ENCODE data around the gene FBXL7. TPM values are rescaled to one million over a fixed set of nuclear protein-coding genes. Genes with fewer than 3 reads are reported as not detected.

FBXL7 gene
- total RNA-seq, 1 donor: 11.2 TPM

DNA sequence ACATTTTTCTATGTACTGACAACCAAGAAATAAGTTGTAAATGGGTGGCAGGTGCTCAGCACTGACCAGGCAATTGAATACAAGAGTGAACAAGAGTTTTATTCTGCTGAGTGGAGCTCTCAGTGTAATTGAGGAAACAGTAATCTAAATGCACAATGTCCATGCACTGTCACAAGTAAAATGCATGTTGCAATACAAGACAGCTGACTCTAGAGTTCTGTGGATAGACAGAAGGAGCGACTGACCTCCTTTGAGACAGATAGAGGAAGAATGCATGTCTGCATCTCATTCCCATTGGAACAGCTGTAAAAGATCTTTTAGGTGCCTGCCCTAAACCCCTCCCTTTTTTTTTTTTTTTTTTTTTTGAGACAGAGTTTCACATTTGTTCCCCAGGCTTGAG, 299.0 kb downstream of the FBXL7 start:
- H3K4me3 ChIP-seq (ENCODE audit: low read depth, low read length): no peak overlapping the region
- no peak for DNase-seq (ENCODE audit: low read depth)
- TF ChIP-seq, protein P1, sequence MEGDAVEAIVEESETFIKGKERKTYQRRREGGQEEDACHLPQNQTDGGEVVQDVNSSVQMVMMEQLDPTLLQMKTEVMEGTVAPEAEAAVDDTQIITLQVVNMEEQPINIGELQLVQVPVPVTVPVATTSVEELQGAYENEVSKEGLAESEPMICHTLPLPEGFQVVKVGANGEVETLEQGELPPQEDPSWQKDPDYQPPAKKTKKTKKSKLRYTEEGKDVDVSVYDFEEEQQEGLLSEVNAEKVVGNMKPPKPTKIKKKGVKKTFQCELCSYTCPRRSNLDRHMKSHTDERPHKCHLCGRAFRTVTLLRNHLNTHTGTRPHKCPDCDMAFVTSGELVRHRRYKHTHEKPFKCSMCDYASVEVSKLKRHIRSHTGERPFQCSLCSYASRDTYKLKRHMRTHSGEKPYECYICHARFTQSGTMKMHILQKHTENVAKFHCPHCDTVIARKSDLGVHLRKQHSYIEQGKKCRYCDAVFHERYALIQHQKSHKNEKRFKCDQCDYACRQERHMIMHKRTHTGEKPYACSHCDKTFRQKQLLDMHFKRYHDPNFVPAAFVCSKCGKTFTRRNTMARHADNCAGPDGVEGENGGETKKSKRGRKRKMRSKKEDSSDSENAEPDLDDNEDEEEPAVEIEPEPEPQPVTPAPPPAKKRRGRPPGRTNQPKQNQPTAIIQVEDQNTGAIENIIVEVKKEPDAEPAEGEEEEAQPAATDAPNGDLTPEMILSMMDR (IDR thresholded peaks at IDR 0.05; ENCODE audit: insufficient read depth, low read depth, low read length): no peak

DNA sequence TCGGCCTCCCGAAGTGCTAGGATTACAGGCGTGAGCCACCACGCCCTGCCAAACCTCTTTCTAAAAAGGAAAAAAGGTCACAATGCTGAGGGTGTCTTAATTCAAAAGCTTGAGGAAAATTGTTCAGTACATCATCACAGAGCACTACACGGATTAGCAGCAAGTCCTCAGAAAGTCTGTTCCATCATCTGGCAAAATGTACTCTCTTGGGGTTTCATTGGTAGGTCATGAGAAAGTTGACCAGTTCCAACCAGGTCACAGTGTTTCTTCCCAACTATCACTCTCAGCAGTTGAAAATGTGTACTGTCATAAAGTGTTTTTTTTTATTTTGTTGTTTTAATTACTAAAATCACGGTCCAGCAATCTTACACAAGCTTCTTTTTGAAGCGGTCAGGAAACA, 299.6 kb downstream of the FBXL7 start:
- DNase-seq (ENCODE audit: low read depth): no peak
- TF ChIP-seq, protein P1 (IDR thresholded peaks at IDR 0.05; ENCODE audit: insufficient read depth, low read depth, low read length): no peak
- no peak overlapping the region for H3K4me3 ChIP-seq (ENCODE audit: low read depth, low read length)

DNA sequence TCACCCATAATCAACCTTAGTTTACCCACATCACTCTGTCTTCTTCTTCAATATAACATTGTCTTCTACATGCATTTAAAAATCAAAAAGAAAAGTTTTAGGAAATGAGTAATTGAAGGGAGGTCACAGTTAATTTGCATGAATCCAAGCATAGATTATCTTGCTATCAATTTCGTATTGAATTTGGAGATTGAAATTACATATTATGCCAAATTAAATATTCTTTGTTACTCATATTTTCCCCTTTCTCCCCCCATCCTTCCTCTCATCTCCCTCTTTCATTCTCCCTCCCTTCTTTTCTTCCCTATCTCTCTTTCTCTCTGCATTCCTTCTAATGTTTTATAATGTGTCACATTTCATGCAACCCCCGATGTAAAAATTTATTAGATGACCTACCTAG, 303.3 kb downstream of the FBXL7 start:
- DNase-seq (ENCODE audit: low read depth): no peak
- TF ChIP-seq, protein P1 (IDR thresholded peaks at IDR 0.05; ENCODE audit: insufficient read depth, low read depth, low read length): no peak
- no peak overlapping the region for H3K4me3 ChIP-seq (ENCODE audit: low read depth, low read length)

DNA sequence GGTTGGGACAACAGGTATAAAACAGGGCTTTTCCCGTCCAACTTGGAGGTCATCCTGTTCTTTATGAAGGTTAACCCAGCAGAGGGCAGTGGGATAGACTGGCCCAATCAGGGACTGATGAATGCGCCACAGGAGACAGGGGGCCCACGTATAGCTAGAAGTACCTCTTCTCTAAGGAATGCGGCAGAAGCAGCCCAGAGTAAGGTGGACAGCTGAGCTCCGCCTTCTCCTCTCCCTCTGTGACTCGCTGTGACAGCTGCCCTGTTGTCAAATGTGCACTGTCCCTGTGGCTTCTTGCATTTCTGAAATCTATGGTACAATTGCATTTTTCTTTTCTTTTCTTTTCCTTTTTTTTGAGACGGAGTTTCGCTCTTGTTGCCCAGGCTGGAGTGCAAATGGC, 306.6 kb downstream of the FBXL7 start:
- no peak for DNase-seq (ENCODE audit: low read depth)
- TF ChIP-seq, protein P1 (IDR thresholded peaks at IDR 0.05; ENCODE audit: insufficient read depth, low read depth, low read length): no peak
- no peak overlapping the region for H3K4me3 ChIP-seq (ENCODE audit: low read depth, low read length)

DNA sequence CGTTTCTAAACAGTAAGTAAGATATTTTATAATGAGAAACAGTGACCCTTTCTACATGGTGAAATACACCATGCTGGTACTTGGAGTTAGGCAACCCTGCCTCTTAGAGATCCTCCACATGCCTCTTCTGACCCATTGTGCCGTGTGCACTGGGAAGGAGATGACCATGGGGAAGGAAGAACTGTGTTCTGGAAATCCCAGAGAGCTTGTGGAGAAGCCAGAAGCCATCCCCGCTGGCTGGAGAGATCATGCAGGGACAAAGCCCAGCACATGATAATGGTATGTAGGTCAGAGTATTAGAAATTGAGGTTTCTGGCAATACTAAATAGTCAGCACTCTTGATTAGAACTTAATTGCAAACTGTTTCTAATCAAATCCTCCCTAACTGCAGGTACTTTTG, 307.3 kb downstream of the FBXL7 start:
- TF ChIP-seq, protein P1 (IDR thresholded peaks at IDR 0.05; ENCODE audit: insufficient read depth, low read depth, low read length): no peak
- peak; percentile 14 for DNase-seq (ENCODE audit: low read depth)
- H3K4me3 ChIP-seq (ENCODE audit: low read depth, low read length): no peak overlapping the region

DNA sequence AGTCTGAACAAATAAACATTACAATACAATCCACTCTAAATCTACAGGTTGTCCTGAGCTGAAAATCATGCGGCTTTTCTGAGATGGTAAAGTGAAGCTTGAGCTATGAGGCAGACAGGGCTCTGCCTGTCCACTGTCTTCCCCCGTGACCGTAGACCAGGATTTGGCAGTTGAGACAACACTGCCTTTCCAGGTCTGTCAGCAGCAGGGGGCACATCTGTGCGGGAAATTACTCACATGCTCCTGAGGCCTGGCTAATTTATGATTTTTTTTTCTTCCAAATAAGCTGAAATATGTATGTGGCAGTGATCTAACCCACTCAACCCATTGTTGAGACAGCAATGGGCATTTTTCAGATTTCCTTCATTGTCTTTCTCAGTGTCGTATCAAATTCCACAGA, 307.9 kb downstream of the FBXL7 start:
- no peak overlapping the region for H3K4me3 ChIP-seq (ENCODE audit: low read depth, low read length)
- DNase-seq (ENCODE audit: low read depth): peak; percentile 16
- TF ChIP-seq, protein P1 (IDR thresholded peaks at IDR 0.05; ENCODE audit: insufficient read depth, low read depth, low read length): no peak

DNA sequence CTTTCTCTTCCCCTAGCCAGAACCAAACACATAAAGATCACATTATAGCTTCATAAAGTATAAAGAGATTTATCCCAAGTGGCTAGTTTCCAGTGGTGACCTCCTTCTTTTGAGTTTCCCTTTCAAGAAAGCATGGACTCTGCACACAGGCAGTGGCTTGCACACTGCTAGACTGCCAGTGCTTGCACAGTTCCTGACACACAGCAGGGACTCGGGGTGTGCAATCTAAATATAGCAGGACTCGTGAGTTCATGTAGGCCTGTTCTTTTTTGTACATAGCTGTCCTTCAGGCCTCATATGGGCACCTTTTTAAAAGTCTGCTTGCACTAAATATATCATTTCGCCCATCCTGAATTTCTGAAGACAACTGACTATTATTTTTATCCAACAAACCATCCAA, 308.6 kb downstream of the FBXL7 start:
- TF ChIP-seq, protein P1 (IDR thresholded peaks at IDR 0.05; ENCODE audit: insufficient read depth, low read depth, low read length): no peak
- H3K4me3 ChIP-seq (ENCODE audit: low read depth, low read length): no peak overlapping the region
- DNase-seq (ENCODE audit: low read depth): no peak

Measured in fibroblast of villous mesenchyme (primary cell).